Ishikawa (cell line): ENCODE results near the gene NELL1.

ENCODE experiments used
- CEBPB ChIP-seq: IDR thresholded peaks from 2 replicates; pipeline ENCODE4 v1.6.1; 2012
- CREB1 ChIP-seq: IDR thresholded peaks from 2 replicates; pipeline ENCODE4 v1.6.1; 2012; ENCODE audit warnings: low read depth
- EGR1 ChIP-seq: IDR thresholded peaks from 2 replicates; pipeline ENCODE4 v1.6.1; 2012
- EP300 ChIP-seq: IDR thresholded peaks from 2 replicates; pipeline ENCODE4 v1.6.1; 2012; ENCODE audit warnings: borderline replicate concordance
- FOXM1 ChIP-seq: IDR thresholded peaks from 2 replicates; pipeline ENCODE4 v1.6.1; 2012; ENCODE audit warnings: low read depth, borderline replicate concordance
- NFIC ChIP-seq: IDR thresholded peaks from 2 replicates; pipeline ENCODE4 v1.6.1; 2012
- RAD21 ChIP-seq: IDR thresholded peaks from 2 replicates; pipeline ENCODE4 v1.6.1; 2012; ENCODE audit warnings: low read depth
- TAF1 ChIP-seq: IDR thresholded peaks from 2 replicates; pipeline ENCODE4 v1.6.1; 2012; ENCODE audit warnings: low read depth, mild to moderate bottlenecking
- TCF12 ChIP-seq: IDR thresholded peaks from 2 replicates; pipeline ENCODE4 v1.6.1; 2012; ENCODE audit warnings: low read depth
- TEAD4 ChIP-seq: IDR thresholded peaks from 2 replicates; pipeline ENCODE4 v1.6.1; 2012
- YY1 ChIP-seq: IDR thresholded peaks from 2 replicates; pipeline ENCODE4 v1.6.1; 2012; ENCODE audit warnings: low read depth
- ZBTB7A ChIP-seq: IDR thresholded peaks from 2 replicates; pipeline ENCODE4 v1.6.1; 2012; ENCODE audit warnings: low read depth
- TF ChIP-seq, protein P1 (sequence below): IDR thresholded peaks from 2 replicates; pipeline ENCODE4 v1.6.1; 2012; ENCODE audit warnings: low read depth, mild to moderate bottlenecking
- TF ChIP-seq, protein P2 (sequence below): IDR thresholded peaks from 2 replicates; pipeline ENCODE4 v1.6.1; 2012
- TF ChIP-seq, protein P3 (sequence below): IDR thresholded peaks from 2 replicates; pipeline ENCODE4 v1.6.1; 2012

Gene NELL1

DNA sequence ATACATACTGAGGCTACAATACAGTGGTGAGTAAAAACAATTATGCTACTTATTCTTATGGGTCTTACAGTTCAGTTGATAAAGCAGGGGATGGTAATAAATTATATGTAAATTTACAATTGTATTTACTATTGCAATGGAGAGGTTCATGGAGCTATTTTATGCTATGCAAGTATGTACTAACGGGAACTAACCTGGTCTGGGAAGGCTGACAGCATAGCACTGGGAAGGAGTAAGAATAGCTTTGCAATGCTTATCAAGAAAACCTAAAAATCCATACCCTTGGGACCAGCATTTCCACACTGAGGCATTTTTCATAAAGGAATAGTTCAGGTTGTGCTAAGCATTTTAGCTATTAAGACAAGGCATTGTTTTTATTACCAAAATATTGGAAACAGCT is 700.6 kb downstream of the NELL1 start:
- TF ChIP-seq TAF1 (no peak), CREB1 (no peak), CEBPB (no peak), YY1 (no peak), NFIC (no peak), EGR1 (no peak), RAD21 (no peak), FOXM1 (no peak), EP300 (no peak), TEAD4 (no peak), TCF12 (no peak), ZBTB7A (no peak)
- TF ChIP-seq, protein P1, sequence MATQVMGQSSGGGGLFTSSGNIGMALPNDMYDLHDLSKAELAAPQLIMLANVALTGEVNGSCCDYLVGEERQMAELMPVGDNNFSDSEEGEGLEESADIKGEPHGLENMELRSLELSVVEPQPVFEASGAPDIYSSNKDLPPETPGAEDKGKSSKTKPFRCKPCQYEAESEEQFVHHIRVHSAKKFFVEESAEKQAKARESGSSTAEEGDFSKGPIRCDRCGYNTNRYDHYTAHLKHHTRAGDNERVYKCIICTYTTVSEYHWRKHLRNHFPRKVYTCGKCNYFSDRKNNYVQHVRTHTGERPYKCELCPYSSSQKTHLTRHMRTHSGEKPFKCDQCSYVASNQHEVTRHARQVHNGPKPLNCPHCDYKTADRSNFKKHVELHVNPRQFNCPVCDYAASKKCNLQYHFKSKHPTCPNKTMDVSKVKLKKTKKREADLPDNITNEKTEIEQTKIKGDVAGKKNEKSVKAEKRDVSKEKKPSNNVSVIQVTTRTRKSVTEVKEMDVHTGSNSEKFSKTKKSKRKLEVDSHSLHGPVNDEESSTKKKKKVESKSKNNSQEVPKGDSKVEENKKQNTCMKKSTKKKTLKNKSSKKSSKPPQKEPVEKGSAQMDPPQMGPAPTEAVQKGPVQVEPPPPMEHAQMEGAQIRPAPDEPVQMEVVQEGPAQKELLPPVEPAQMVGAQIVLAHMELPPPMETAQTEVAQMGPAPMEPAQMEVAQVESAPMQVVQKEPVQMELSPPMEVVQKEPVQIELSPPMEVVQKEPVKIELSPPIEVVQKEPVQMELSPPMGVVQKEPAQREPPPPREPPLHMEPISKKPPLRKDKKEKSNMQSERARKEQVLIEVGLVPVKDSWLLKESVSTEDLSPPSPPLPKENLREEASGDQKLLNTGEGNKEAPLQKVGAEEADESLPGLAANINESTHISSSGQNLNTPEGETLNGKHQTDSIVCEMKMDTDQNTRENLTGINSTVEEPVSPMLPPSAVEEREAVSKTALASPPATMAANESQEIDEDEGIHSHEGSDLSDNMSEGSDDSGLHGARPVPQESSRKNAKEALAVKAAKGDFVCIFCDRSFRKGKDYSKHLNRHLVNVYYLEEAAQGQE: no peak
- TF ChIP-seq, protein P2, sequence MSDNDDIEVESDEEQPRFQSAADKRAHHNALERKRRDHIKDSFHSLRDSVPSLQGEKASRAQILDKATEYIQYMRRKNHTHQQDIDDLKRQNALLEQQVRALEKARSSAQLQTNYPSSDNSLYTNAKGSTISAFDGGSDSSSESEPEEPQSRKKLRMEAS: no peak

DNA sequence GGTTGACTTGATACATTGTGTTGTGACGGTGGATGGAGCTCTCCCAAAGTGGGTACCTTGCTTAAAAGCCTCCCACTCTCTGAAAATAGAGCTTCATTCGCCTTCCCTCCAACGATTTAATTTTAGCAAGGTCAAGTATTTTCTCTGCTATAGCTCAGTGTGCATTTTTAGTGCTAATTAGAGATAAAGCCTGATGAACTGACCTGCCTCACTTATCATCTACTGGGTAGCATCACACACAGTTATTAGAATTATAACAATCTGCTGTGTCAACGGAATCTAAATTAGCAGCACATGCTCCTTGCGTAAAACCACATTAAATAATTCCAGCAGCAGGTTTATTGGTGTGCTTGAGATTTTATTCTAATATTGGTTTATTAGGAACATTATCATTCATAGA is 701.7 kb downstream of the NELL1 start:
- no peak for TF ChIP-seq RAD21
- TF ChIP-seq NFIC: no peak
- TF ChIP-seq CEBPB: no peak
- no peak for TF ChIP-seq TCF12
- TF ChIP-seq TAF1: no peak
- TF ChIP-seq EGR1: no peak
- TF ChIP-seq, protein P1: no peak
- no peak for TF ChIP-seq YY1
- TF ChIP-seq EP300: no peak
- TF ChIP-seq FOXM1: no peak
- no peak for TF ChIP-seq ZBTB7A
- TF ChIP-seq, protein P3, sequence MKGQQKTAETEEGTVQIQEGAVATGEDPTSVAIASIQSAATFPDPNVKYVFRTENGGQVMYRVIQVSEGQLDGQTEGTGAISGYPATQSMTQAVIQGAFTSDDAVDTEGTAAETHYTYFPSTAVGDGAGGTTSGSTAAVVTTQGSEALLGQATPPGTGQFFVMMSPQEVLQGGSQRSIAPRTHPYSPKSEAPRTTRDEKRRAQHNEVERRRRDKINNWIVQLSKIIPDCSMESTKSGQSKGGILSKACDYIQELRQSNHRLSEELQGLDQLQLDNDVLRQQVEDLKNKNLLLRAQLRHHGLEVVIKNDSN: no peak
- no peak for TF ChIP-seq CREB1
- TF ChIP-seq, protein P2: no peak
- TF ChIP-seq TEAD4: no peak

DNA sequence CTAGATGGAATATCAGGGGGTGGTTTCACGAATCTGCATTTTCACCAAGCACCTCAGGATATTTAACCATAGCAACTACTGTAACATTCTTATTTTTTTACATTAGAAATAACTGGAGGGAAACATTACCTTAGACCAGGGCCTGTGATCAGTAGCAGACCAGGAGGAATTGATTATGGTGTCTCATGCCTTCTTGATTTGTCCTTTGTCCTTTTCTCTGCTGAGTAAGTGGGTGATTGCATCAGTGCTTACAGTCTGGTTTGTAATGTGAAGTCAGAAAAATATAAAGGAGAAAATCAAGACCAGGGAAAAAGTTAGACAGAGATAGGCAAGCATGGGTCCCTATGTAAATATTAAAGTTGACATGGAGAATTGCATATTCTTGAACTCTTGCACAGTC is 703.3 kb downstream of the NELL1 start:
- TF ChIP-seq, protein P3: no peak
- TF ChIP-seq RAD21 (no peak), CEBPB (no peak), NFIC (no peak), TEAD4 (no peak), TAF1 (no peak), ZBTB7A (no peak), EGR1 (no peak), YY1 (no peak), EP300 (no peak), TCF12 (no peak), CREB1 (no peak), FOXM1 (no peak)
- TF ChIP-seq, protein P2: no peak
- TF ChIP-seq, protein P1: no peak

DNA sequence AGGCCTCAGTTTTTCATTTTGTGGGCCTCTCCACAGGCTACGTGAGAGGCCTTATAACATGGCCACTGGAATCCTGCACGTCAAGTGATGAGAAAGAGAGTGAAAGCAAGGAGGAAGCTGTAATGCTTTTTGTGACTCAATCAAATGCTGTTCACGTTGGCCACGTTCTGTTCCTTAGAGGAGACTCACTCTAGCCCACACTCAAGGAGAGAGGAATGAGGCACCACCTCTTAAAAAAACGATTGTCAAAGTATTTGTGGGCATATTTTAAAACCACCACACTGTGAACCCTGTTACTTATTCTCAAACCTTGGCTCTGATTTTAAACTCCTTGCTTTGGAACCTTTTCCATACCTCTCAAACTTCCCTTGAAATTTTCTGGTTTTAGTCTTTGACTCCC is 705.0 kb downstream of the NELL1 start:
- TF ChIP-seq, protein P2: no peak
- TF ChIP-seq EGR1 (no peak), TEAD4 (no peak), CEBPB (no peak), YY1 (no peak), NFIC (no peak), CREB1 (no peak), RAD21 (no peak), FOXM1 (no peak), TCF12 (no peak), EP300 (no peak), TAF1 (no peak), ZBTB7A (no peak)
- TF ChIP-seq, protein P1: no peak
- TF ChIP-seq, protein P3: no peak
